GM18502 (cell line): ENCODE results near the gene PLET1.

Experiments used
- ATAC-seq: cut with Tn5 transposase; IDR thresholded peaks from one replicate; pipeline ENCODE4 v1.9.1; 2021; ENCODE audit warnings: mild to moderate bottlenecking; ENCODE audit not compliant: unreplicated experiment, poor library complexity

PLET1 gene

DNA sequence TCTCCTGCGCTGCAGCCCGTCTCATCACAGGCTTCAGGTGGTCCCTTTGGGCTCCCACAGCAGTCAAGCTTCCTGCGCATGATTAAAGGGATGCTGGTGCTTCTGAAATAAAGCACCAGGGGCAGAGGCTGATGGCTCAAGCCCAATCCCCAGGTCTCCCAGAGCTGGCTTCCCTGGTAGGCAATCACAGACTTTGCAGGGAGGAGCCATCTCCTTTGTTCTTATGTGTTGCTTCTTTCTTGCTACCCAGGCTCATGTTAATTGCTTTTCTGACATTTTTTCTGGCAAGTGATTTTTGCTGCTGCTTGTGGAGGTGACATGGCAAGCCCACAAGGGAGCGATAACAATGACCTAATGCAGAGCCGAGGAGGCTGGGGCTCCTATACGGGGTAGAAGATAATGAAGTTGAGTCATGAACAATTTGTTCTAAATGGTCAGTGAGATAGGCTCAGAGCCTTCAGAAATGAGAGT, 25.2 kb upstream of the PLET1 start:
- no peak for ATAC-seq

DNA sequence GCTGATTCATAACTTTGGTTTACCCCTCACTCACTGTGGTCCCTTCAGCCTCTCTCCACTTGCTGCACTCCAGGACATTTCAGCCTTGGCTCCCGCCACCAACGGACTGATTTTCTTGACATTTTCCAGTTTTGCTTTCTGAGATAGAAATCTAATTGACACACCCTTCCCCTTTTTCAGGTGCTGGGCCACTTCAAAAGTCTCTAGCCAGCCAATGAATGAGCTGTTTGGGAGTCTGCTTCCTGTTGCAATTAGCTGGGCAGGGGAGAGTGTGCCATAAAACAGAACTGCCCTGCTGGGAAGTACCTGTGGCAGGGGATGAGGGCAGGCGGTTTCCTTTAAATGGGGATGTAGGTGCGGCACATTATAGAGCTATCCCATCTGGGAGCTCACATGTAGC, 21.1 kb upstream of the PLET1 start:
- ATAC-seq = no peak

DNA sequence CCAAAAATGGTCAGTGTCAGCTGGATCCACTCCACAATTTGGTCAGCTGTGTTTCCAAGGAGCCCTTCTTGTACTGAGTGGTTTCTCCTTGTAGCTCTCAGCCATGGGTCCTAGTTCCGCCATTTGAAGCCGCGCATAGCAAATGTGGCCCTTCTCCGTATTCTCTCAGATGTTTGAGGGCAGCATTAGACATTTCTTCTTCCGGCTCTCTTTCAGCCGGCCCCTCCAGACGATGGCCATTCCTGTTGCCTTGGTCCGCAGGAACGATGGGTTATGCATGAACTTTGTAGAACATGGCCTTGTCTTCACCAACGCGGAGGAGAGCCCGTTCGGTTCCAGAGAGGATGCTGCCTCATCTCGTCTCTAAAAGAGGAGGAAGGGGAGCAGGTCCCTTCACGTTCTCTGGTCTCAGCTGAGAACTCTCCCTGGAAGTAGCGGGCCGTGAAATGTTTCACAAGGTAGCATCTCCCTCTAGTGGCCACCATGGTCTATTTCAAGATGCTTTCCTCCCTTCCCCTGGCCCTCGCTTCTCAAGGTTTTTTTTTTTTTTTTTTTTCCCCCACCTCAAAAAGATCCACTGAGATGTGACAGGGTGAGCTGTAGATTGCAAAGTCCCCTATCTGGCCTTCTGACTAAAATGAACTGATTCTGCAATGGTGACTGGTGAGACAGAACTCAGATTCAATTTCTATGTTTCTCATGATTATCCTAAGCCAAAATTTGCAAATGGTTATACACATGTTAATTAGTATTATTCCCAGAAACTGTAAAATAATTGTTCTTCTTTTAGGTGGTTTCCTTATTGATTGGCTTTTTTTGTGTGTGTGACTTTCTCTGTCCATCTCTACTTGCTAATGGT, 19.8 kb upstream of the PLET1 start:
- peak; percentile 74 for ATAC-seq

DNA sequence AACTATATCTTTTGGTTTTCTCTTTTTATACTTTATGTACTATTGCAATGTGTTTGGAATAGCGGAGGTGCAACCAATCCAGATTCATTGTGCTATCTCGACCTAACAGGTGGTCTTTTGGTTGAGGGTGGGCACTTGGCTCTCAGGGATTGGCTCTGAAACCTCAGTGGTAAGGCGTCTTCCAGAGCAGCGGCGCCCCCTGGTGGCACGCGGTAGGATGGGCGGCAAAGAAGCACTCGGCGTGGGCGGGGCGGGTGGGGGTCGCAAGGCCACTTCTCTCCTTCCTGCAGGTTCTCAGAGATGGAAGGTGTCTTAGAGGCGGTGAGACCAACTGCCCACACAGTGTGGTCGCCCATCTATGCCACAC, 19.2 kb upstream of the PLET1 start:
- peak; percentile 51 for ATAC-seq

DNA sequence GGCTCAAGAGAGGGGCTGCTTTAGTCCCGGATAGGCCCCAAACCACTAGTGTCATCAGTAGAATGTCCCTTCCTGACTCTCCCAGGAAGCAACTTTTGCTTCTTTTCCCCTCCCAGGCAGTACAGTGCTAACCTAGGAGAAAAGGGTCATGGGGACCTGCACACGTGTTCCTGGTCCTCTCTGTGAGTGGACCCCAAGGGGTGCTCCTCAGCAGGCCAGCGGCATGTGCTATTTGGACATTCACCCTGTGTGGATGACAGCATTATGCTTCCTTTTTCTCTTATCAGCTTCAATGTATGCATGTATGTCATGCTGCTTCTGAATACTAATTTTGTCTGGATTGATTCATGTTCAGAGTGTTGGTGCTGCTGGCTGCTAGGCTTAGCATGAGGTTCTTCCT, 18.1 kb upstream of the PLET1 start:
- ATAC-seq = no peak

DNA sequence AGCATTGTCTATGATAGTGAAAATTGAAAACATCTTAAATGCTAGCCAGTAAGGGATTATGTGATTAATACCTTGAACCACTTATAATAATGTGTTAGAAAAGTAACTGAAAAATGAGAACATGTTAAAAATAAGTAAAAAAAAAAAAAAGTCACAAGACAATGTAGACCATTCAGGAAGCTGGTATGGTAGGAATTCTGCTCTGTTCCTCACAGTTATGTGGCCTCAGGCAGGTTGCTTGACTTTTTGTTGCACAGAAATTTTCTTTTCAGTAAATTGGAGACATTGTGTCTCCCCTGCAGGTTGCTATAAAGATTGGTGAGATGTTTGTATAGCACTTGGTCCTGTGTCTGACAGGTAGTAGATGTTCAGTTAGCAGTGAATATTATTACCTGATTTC, 17.3 kb upstream of the PLET1 start:
- ATAC-seq = no peak

DNA sequence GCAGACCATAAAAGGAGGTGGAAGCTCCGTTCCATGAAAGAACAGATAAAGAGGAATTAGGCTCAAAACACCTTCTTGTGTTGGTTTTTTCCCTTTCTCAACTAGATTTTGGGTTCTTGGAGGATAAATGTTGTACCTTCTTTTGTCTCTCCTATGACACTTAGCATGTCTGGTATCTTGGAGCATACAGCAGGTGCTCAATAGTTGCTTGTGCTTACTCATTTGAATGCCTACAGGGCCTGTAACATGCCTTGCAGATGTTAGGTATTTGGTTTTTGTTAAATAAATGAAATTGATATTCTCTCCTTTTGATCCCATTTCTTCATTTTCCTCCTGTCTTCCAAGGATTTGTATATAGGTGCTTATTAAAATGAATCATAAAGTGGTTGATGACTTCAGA, 16.4 kb upstream of the PLET1 start:
- no peak for ATAC-seq

DNA sequence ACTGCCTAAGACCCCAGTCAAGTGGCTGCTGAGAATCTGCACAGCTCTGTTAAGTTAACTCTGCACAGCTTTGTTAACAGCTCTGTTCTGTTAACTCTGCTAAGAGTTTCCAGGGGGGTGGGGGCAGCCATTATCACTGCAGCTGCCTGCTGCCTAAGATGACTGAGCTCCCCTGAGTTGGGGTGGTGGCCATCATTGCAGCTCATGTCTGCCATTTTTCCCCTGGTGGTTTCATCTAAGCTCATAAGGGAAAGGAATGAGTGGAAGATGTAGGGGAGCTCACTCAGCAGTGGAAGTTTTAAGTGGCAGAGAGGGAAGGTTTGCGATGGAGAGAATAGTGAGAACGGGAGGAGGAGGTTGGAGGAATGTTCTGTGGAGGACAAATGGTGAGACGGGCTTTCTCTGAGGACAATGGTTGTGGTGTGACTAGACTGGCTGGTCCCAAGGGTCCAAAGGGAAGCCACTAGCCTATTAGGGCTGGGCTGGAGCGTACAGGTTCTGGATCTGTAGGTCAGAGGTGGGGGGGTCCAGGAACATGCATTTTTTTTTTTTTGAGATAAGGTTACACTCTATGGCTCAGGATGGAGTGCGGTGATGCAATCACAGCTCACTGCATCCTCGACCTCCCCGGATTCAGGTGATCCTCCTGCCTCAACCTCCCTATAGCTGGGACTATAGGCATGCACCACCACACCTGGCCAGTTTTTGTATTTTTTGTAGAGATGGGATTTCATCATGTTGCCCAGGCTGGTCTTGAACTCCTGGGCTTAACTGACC, 13.5 kb upstream of the PLET1 start:
- no peak for ATAC-seq

DNA sequence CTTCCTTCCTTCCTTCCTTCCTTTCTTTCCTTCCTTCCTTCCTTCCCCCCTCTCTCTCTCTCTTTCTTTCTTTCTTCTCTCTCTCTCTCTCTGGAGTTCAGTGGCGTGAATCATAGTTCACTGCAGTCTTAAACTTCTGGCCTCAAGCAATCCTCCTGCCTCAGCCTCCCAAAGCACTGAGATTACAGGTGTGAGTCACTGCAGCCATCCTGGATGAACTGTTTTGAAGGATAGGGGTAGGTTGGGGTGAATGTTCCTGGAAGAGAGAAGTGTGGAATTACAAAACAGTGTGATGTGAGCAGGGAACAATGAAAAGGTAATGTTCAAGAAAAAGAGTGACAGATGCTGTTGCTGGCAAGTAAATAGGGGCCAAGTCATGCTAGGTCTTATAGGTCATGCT, 12.4 kb upstream of the PLET1 start:
- ATAC-seq = no peak

DNA sequence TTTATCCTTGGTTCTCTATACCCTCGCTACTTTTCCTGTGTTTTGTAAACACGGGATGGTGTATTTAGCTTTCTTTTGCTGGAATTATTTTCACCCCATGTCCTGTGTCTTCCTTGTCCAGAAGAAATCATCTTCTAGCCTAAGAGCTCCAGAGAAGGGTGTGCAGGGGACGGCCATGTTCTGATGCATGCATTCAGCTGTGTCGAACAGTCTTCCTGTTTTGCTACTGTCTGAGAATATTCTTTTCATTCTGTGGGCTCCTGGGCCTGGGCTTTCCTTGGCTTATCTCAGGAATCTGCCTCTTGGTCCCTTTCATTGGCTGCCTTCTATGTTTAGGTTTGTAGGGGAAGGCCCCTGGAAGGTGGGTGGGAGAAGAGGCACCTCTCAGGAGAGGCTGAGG, 10.6 kb upstream of the PLET1 start:
- ATAC-seq = no peak

DNA sequence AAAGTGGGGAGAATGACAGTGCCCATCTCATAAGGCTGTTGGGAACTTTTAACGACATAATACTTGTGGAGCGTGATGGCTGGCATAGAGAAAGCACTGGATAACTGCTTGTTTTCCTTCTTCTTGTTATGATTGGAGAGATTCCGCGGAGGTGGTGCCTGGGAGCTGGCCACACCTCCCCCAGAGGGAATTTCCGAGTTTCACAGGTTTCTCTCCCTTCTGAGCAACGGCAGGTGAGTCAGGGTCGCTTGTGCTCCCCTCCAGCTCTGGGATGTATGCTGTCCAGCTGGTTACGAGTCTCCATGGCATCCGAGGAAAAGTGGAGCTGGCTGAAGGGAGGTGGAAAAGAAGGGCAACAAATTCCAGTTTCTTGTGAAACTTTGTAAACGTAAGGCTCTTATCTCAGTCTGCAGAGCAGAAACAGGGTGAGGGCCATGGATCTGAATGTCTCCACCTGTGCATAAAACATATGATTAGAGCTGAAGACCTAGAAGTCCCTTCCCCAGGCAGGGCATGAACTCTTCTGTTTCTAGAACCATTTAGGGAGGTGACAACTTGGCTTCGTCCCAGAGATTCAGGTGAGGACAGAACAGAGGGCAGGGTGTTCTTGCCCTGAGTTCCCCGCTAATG, 10.0 kb upstream of the PLET1 start:
- no peak for ATAC-seq

DNA sequence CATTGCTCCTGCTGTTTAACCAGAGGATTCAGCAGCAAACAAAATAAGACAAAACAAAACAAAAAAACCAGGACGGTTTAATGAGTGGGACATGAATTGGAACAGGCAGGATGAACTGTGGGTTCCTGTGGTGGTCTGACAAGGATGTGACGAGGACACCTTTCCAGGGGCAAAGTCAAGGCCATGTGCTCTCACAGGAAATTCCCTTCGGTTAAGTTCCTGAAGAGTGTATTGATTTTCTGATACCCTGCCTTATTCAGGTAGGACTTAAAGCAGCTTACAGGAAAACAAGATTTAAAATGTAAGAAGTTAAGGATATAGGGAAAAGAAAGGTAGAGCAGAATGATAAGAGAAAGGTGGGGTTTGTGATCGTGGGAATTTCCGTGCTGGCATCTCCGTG, 8.5 kb upstream of the PLET1 start:
- ATAC-seq = no peak

DNA sequence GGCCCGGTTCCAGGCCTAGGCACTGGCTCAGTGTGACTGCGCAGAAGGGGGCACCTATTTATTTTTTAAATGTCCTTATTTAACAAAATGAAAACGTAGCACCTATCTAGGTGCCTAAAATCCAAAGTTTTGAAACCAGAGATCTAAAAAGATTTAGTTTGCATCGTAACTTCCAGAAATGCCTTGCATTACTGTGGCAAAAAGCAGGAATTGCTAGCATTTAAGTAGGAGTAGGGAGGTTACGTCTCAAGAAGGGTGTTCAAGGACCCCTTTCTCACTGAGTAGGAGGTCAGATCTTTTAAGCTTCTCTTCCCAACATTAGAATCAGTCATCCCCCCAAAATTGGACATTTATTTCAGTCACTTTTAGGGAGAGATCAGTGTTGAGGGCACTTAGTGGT, 7.7 kb upstream of the PLET1 start:
- ATAC-seq = no peak

DNA sequence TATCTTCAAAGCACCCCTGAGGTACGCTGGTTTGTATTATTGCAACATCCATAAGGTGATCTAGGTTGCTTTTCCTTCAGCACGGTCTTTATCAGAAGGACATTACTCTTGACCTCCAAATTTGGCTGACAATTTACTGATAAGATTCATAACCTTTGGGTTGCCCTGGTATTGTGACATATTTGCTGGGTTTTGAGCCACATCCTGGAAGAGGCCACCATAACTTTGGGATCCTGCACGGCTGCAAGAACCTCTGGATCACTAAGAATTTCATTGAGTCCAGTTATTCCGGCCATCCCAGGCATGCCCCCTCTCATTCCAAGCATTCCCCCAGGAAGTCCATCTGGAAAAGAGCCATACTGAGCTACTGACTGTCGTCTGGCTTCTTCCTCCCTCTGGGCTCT, 6.5 kb upstream of the PLET1 start:
- no peak for ATAC-seq

DNA sequence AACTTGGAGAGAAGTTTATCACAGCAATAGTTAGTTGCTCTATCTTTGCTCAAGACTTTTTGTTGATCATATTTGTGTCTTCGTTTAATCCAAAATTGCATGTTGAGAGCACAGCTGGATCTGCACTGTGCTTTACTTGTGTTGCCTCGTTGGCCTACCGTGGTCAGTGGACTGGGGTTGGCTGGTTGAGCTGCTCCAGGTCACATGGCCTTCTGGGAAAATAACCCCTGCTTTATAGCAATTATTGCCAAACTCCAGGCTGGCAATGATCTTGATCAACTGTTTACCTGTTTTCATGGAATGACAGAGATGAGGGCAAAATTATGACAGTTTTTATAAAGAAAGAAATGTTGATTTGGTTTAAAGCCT, 5.7 kb upstream of the PLET1 start:
- no peak for ATAC-seq

DNA sequence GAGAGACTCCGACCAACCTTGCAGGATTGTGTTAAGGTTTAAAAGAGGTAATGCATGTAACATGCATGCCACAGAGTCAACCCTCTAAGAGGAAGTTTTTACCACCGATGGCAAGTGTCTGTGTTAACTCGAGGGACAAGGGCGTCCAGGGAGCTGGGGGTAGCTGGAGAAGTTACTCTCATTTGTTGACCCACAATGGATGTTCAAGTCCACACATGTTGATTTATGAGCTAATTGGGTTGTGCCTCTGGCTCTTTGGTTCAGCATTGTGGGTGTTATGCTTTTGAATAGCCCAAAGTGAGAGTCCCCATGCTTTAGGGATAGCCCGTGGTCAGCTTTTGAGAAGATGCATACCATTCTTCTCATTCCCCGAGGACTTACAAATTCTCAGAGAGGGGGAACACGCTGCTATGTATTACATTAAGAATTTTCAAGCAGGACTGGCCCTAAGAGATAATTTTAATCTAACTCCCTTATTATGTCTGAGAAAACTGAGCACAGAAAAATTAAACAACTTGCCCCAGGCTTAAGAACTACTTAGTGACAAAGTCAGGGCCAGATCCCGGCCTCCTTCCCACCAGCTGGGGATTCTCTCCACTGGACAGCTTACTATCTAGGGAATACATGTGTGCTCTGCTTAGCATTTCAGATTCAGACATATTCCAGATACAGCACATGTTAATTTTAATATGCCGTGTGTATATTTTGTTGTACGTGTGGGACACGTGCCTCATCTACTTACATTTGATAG, 5.2 kb upstream of the PLET1 start:
- no peak for ATAC-seq

DNA sequence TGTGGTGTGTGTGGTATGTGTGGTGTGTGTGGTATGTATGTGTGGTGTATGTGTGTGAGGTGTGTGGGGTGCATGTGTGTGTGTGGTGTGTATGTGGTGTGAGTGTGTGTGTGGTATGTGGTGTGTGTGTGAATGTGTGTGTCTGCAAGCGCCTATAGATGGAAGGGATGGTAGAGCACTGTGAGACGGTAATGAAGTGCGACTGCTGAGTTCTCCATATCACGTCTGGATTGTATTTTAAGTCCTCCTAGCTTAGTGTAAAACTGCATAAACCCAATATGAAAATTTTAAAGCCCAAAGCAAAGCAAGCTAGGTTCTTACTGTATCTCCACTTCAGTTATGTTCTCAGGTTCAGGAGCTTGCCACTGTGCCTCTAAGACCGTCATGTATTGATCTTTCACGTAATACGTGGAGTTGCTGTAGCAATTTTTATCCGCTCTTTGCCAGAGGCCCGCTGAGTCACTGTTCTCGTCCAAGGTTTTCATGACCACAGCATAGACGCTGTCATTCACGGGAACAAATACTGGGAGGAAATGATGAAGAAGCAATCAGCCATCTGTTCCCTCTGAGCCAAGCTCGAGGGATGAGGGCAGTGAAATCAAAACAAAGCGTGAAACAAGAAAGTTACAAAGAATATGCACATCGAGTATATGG, 5.5 kb downstream of the PLET1 start:
- no peak for ATAC-seq

DNA sequence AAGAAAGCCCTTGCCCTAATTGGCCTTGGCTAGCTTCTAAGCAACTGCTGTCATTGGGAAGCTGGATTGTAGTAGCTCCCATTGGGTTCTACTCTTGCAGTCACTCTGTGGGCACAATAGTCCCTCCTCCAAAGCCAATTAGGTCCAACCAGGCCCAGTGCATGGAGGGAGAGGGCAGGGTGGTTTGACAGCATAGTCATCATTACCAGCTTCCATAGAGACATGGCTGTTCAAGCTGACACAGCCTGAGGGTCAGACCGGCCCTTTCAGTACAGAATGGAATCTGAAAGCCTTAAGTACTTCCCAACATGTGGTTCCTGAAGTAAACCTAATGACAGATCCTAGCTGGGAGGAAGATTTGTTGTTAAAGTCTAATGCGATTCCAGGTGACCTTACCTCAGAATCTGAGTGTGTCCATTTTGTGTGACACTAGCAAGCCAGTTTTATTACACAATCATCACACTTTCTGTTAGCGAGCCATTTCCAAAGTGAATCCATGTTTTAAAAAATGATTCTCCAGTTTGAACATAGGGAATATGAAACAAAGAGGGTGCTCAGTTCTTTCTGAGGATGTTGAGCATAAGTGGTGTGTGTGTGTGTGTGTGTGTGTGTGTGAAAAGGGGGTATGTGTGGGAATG, 6.9 kb downstream of the PLET1 start:
- ATAC-seq = no peak

DNA sequence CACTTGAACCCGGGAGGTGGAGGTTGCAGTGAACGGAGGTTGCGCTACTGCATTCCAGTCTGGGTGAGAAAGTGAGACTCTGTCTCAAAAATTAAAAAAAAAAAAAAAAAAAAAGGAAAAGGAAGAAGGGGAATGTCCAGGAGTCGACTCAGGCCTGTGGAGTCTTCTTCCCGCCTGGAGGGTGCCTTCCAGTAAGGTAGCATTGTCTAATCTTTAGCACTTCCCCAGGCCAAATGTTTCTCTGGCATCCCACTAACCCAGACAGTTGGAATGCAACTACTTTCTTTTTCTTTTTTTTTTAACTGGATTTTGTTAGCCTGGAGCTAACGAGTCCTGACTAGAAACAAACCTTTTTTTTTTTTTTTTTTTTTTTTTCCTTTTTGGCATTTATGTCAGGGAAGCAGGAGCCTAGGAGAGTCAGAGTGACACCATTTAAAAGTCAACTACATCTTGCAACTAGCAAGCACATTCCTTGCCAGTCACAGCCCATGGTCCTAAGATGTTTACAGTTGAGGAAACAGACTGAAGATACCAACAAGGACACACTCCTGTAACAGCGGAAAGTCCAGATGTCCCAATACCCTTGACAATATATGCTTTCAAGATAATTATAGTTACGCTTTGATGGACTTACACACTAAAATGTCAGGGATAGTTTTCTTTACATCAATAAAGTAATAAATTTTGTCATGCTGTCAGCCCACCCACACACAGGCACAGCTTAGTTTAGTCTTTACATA, 10.6 kb downstream of the PLET1 start:
- no peak for ATAC-seq
